ENCODE results near the gene ZNF280A. TPM values are rescaled to one million over a fixed set of nuclear protein-coding genes. Genes with fewer than 3 reads are reported as not detected.

The ZNF280A gene
- total and polyA plus RNA-seq, 9 of the 15 experiments (the other 6 are each of a cell fraction or from before 2014, with no cell fraction given) = 19.0 to 40.8 (median 28.6) TPM

GRCh38 chr22:22558071-22558971 is 38.3 kb upstream of the ZNF280A start:
- H3K9me3 ChIP-seq (replicated peaks; ENCODE audit: control insufficient read depth, insufficient read depth, low read depth, low read length) = no peaks in the 10 kb centered on the region
- peaks cover 28% of the 10 kb centered on the region for H3K9me1 ChIP-seq (ENCODE audit: control insufficient read depth, insufficient read depth, low read length)
- peaks cover 40% of the 10 kb centered on the region for H3K36me3 ChIP-seq (ENCODE audit: control insufficient read depth, insufficient read depth, low read length)
- intact Hi-C loops (cut with micrococcal nuclease) = loop anchor here (5.0 to 10.0 kb wide), 4 partner anchors 81 to 924 kb away; partner anchors contain the start of genes CCDC116, MAPK1 and YDJC
- in situ Hi-C loops (cut with MboI) = no loop called here
- ATAC-seq = peak; percentile 13
- H3K4me2 ChIP-seq (ENCODE audit: insufficient read depth, low read length) = peak overlapping the region; percentile 82
- no peaks in the 10 kb centered on the region for H3K27me3 ChIP-seq (ENCODE audit: control insufficient read depth in 2 of 2, insufficient read depth in 2 of 2, low read length in 2 of 2)
- peak overlapping the region; percentile 79 to 91 for H3K9ac ChIP-seq (ENCODE audit: insufficient read depth in 1 of 2, low read depth in 2 of 2, low read length in 2 of 2)
- H3K79me2 ChIP-seq (ENCODE audit: control insufficient read depth, insufficient read depth, low read length) = peaks cover 48% of the 10 kb centered on the region
- peaks cover 35% of the 10 kb centered on the region for H4K20me1 ChIP-seq (replicated peaks; ENCODE audit: control insufficient read depth, insufficient read depth, low read length)
- H3K4me1 ChIP-seq (replicated peaks in 1 of 2; ENCODE audit: control insufficient read depth in 2 of 2, insufficient read depth in 2 of 2, low read length in 2 of 2) = peaks cover 46 to 48% of the 10 kb centered on the region in 2 experiments
- no peak for FAIRE-seq
- peak overlapping the region; percentile 54 for H3K4me3 ChIP-seq
- TF ChIP-seq ARID3B (CRISPR knock-in tag; IDR thresholded peaks at IDR 0.05; ENCODE audit: borderline replicate concordance) (no peak), ZBTB49 (CRISPR knock-in tag; IDR thresholded peaks at IDR 0.05; ENCODE audit: borderline replicate concordance) (no peak), BCL6 (CRISPR knock-in tag; IDR thresholded peaks at IDR 0.05) (no peak), PML (IDR thresholded peaks at IDR 0.05; ENCODE audit: low read length) (no peak), JUNB (CRISPR knock-in tag; conservative IDR thresholded peaks at IDR 0.05) (no peak), MCM3 (IDR thresholded peaks at IDR 0.05) (no peak), MXI1 (IDR thresholded peaks at IDR 0.05; ENCODE audit: low read depth, low read length) (no peak)
- peak overlapping the region; percentile 78 for H3K27ac ChIP-seq (ENCODE audit: extremely low read depth, low read depth, low read length)
- POLR2A ChIA-PET = interaction anchor here (0.6 to 15.3 kb wide), 41 partner anchors 8 to 687 kb away, joined by 3 to 708 read pairs (median 6); partner anchors contain the start of genes ZNF280A and ZNF280B
- H2AFZ ChIP-seq (ENCODE audit: low read depth, low read length) = peak overlapping the region; percentile 86
- under 1% methylated on average over 16 of the region's 25 CpGs for WGBS (ENCODE audit: insufficient coverage, low coverage, missing lambda C conversion rate)
- BruUV-seq (replicated peaks) = no TSS peak
- CTCF ChIA-PET (ENCODE audit: low intra/inter-chr PET ratio) = interaction anchor here (0.6 to 4.2 kb wide), 23 partner anchors 9 to 151 kb away, joined by 3 to 65 read pairs (median 4); partner anchors contain the start of genes ZNF280A and ZNF280B
- DNase-seq (ENCODE audit: extremely low read depth in 1 of 4, low spot score in 3 of 4) = peak; percentile 97 to 99 (median 98)

Data from K562 (cell line).